Posterior vena cava (tissue), 2 donors: ENCODE measurements around the gene NRGN. TPM values are rescaled to one million over a fixed set of nuclear protein-coding genes. Genes with fewer than 3 reads are reported as not detected.

Source experiments
- DNase-seq: peaks from one replicate; pipeline ENCODE4 v3.0.0-alpha.2; 2020; ENCODE audit warnings: low spot score
- intact Hi-C, 2 donors: fragments of 100-400 bp; cut with DNase I; formaldehyde crosslinking; loops; one replicate each; pipeline versions ENCODE4 v1.14.1 to v1.14.2; 2022 to 2023
- total RNA-seq, 2 donors: library from RNA; stranded (reverse); fragmentation: NEBNext Ultra II Directional; extraction: Animal tissue kit (Norgen Biotek cat#: 25700); gene quantifications; one replicate each; pipeline ENCODE4 v1.2.1, GENCODE V29; 2021
- donor health status: DM: yes; HTN: yes; CAD: no.
- donor health status: DM: yes; HTN: yes; CAD: no.

The NRGN gene
- total RNA-seq, 2 donors from 2014 or later: 5.1 to 7.6 TPM

- intact Hi-C loops: no loop called here
- no peak for DNase-seq
Measured at GRCh38 chr11:124737638-124738305, 2.0 kb upstream of the NRGN start.

- no peak for DNase-seq
- intact Hi-C loops: no loop called here
Measured at GRCh38 chr11:124738713-124739478, 846 bp upstream of the NRGN start.

GRCh38 chr11:124740277-124740882 is 638 bp downstream of the NRGN start:
- no peak for DNase-seq
- intact Hi-C loops: no loop called here

- intact Hi-C loops: no loop called here
- no peak for DNase-seq
Measured at GRCh38 chr11:124742555-124742954, 2.8 kb downstream of the NRGN start.

GRCh38 chr11:124743050-124743449 is 3.3 kb downstream of the NRGN start:
- intact Hi-C loops: no loop called here
- DNase-seq: no peak

- intact Hi-C loops: no loop called here
- DNase-seq: peak; percentile 78
Measured at GRCh38 chr11:124745270-124745834, 5.6 kb downstream of the NRGN start.

- intact Hi-C loops: no loop called here
- DNase-seq: peak; percentile 82
Measured at GRCh38 chr11:124745835-124746620, 6.3 kb downstream of the NRGN start.

- DNase-seq: peak; percentile 89
- intact Hi-C loops: no loop called here
Measured at GRCh38 chr11:124746621-124747243, 7.0 kb downstream of the NRGN start.

- no peak for DNase-seq
- intact Hi-C loops: no loop called here
Measured at GRCh38 chr11:124747406-124748099, 7.8 kb downstream of the NRGN start.

GRCh38 chr11:124748100-124748418 is 8.3 kb downstream of the NRGN start:
- DNase-seq: no peak
- intact Hi-C loops: no loop called here

- DNase-seq: peak; percentile 82
- intact Hi-C loops: no loop called here
Measured at GRCh38 chr11:124748481-124749343, 9.0 kb downstream of the NRGN start.

- intact Hi-C loops: no loop called here
- DNase-seq: no peak
Measured at GRCh38 chr11:124749912-124750311, 10.2 kb downstream of the NRGN start.

- intact Hi-C loops: no loop called here
- DNase-seq: no peak
Measured at GRCh38 chr11:124751391-124751740, 11.6 kb downstream of the NRGN start.

GRCh38 chr11:124751741-124752470 is 12.2 kb downstream of the NRGN start, which contains the start of gene VSIG2:
VSIG2 (minus strand) TSS chr11:124752255; CDS start chr11:124752137, 118 bp downstream.
- intact Hi-C loops: no loop called here
- DNase-seq: no peak

GRCh38 chr11:124752471-124753102 is 12.8 kb downstream of the NRGN start:
- intact Hi-C loops: no loop called here
- no peak for DNase-seq

- intact Hi-C loops: no loop called here
- no peak for DNase-seq
Measured at GRCh38 chr11:124753205-124753604, 13.5 kb downstream of the NRGN start.
